ENCODE results near the gene FBXO17.
"Not testable (repeated sequence)": the region's sequence is repeated elsewhere in the genome, so short reads cannot be mapped to it uniquely, and the experiment has no call there.

The FBXO17 gene

GRCh38 chr19:38980583-38981374, 5.2 kb upstream of the FBXO17 start:
- no peak for DNase-seq (ENCODE audit: extremely low read depth in 1 of 2, low read depth in 1 of 2)

GRCh38 chr19:38979812-38980211, 4.3 kb upstream of the FBXO17 start:
- DNase-seq (ENCODE audit: extremely low read depth in 1 of 2, low read depth in 1 of 2): no peak

GRCh38 chr19:38978326-38978689, 2.8 kb upstream of the FBXO17 start:
- no peak for DNase-seq (ENCODE audit: extremely low read depth in 1 of 2, low read depth in 1 of 2)

- no peak for DNase-seq (ENCODE audit: extremely low read depth in 1 of 2, low read depth in 1 of 2)
Measured at GRCh38 chr19:38977445-38978325, 2.1 kb upstream of the FBXO17 start.

GRCh38 chr19:38975861-38976271, 324 bp upstream of the FBXO17 start:
- no peak for DNase-seq (ENCODE audit: extremely low read depth in 1 of 2, low read depth in 1 of 2)

GRCh38 chr19:38974624-38975213, 823 bp downstream of the FBXO17 start:
- no peak for DNase-seq (ENCODE audit: extremely low read depth in 1 of 2, low read depth in 1 of 2)

- no peak for DNase-seq (ENCODE audit: extremely low read depth in 1 of 2, low read depth in 1 of 2)
Measured at GRCh38 chr19:38971672-38972071, 3.9 kb downstream of the FBXO17 start.

GRCh38 chr19:38970664-38971532, 4.6 kb downstream of the FBXO17 start:
- DNase-seq (ENCODE audit: extremely low read depth in 1 of 2, low read depth in 1 of 2): no peak

GRCh38 chr19:38966149-38966548, 9.4 kb downstream of the FBXO17 start:
- DNase-seq (ENCODE audit: extremely low read depth in 1 of 2, low read depth in 1 of 2): not testable (repeated sequence)

- no peak for DNase-seq (ENCODE audit: extremely low read depth in 1 of 2, low read depth in 1 of 2)
Measured at GRCh38 chr19:38964738-38965137, 10.8 kb downstream of the FBXO17 start.

- DNase-seq (ENCODE audit: extremely low read depth in 1 of 2, low read depth in 1 of 2): no peak
Measured at GRCh38 chr19:38959618-38960017, 15.9 kb downstream of the FBXO17 start.

- DNase-seq (ENCODE audit: extremely low read depth in 1 of 2, low read depth in 1 of 2): no peak
Measured at GRCh38 chr19:38958301-38958700, 17.2 kb downstream of the FBXO17 start.

- DNase-seq (ENCODE audit: extremely low read depth in 1 of 2, low read depth in 1 of 2): no peak
Measured at GRCh38 chr19:38956264-38956663, 19.3 kb downstream of the FBXO17 start.

- DNase-seq (ENCODE audit: extremely low read depth in 1 of 2, low read depth in 1 of 2): no peak
Measured at GRCh38 chr19:38953677-38954076, 21.9 kb downstream of the FBXO17 start.

GRCh38 chr19:38952395-38953165, 23.0 kb downstream of the FBXO17 start:
- DNase-seq (ENCODE audit: extremely low read depth in 1 of 2, low read depth in 1 of 2): no peak

GRCh38 chr19:38951187-38951586, 24.4 kb downstream of the FBXO17 start:
- no peak for DNase-seq (ENCODE audit: extremely low read depth in 1 of 2, low read depth in 1 of 2)

- DNase-seq (ENCODE audit: extremely low read depth in 1 of 2, low read depth in 1 of 2): peak; percentile 59 to 72
Measured at GRCh38 chr19:38949580-38950367, 25.8 kb downstream of the FBXO17 start.

GRCh38 chr19:38946229-38947010, 29.1 kb downstream of the FBXO17 start:
- DNase-seq (ENCODE audit: extremely low read depth in 1 of 2, low read depth in 1 of 2): no peak

All from activated CD8-positive, alpha-beta memory T cell treated with anti-CD3 and anti-CD28 coated beads for 1 hour (primary cell).